GM15510 (cell line): ENCODE data around the gene ITGA4.

ENCODE experiments used
- POLR2A ChIP-seq: IDR thresholded peaks from 3 replicates; pipeline ENCODE4 v1.6.1; 2011; ENCODE audit warnings: borderline replicate concordance; ENCODE audit not compliant: insufficient read length; ENCODE audit errors: extremely low read depth

The ITGA4 gene

DNA sequence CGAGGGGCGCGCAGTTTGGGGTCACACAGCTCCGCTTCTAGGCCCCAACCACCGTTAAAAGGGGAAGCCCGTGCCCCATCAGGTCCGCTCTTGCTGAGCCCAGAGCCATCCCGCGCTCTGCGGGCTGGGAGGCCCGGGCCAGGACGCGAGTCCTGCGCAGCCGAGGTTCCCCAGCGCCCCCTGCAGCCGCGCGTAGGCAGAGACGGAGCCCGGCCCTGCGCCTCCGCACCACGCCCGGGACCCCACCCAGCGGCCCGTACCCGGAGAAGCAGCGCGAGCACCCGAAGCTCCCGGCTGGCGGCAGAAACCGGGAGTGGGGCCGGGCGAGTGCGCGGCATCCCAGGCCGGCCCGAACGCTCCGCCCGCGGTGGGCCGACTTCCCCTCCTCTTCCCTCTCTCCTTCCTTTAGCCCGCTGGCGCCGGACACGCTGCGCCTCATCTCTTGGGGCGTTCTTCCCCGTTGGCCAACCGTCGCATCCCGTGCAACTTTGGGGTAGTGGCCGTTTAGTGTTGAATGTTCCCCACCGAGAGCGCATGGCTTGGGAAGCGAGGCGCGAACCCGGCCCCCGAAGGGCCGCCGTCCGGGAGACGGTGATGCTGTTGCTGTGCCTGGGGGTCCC is at the start of gene ITGA4:
TSS of gene ITGA4 (plus strand) at position 266 of the 620 bp plus-strand sequence. CDS start at position 535, 269 bp downstream.
- peak; percentile 71 for TF ChIP-seq POLR2A

DNA sequence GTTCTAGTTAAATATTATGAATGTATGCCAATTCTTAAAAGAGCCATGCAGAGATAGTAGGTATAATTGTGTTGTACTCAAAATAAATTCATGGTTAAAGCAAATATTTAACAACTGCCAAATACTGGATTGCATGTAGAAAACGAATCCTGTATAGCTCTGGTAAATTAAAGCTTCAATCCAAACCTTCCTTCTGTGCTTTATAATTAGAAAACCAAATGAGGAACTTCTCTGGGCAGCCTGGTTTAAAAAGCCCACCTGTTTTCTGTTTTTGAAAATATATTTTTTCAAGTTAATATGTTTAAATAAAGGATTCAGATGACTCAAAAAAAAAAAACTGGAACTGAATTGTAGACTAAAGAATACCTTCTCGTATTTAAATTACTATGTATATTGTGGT is 48.3 kb upstream of the ITGA4 start:
- TF ChIP-seq POLR2A: no peak

DNA sequence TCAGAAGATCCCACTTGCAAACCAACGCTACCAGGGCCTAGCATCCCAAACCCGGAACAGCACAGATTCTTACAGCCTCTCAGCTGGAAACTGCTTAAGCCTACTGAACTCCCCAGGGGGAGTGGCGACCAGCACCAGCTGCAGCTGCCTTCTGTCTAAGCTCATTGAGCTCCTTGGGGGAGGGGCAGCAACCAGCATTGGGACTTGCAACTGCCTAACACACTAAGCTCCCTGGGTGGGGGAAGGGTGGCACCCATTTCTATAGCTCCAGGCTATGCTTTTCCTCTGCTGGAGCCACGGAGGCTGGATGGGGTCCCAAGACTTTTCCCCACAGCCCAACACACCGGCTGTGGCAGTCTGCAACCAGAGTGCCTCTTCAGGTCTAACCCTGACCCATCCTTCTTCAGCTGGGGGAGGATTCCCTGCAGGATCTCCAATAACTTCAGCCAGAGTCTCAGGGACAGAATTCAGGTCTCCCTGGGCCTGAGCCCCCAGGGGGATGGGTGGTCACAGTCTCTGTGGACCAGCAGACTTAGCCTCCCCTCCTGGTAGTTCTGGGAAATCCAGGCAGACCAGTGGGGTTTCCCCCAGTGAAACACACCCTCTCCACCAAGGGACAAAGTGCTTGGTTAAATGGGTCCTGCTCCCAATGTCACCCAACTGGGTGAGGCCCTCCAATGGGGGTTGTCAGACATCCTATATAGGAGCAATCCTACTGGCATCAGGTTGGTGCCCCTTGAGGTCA is 45.9 kb upstream of the ITGA4 start:
- no peak for TF ChIP-seq POLR2A

DNA sequence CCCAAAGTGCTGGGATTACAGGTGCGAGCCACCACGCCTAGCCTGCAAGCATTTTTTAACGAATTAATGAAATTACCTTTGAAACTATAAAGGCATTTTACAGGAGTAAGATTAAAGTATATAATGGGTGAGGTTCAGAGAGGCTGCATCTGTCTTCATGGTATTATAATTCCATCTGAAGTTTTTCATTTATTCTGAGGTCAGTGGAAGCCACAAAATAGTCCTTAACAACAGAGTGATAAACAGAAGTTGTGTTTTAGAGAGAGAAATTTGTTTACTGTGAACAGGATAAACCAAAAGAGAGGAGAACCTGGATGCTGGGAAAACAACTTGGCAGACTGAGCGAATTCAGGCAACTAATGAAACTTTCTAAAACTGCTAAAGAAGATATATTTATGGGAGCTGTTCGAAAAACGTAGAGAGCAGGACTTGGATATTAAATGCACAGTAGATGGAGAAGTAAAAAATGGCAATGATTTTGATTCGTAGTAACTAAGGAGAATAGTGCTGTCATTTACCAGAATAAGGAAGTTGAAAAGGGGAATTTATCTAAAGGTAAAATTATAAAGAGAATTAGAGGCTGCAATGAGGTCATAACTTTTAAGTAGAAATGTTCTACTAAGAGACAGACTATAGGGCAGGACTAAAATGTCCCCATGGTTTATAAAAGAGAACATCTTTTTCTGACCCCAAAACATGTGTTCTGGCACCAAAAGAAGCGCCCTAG is 37.9 kb upstream of the ITGA4 start:
- TF ChIP-seq POLR2A: no peak

DNA sequence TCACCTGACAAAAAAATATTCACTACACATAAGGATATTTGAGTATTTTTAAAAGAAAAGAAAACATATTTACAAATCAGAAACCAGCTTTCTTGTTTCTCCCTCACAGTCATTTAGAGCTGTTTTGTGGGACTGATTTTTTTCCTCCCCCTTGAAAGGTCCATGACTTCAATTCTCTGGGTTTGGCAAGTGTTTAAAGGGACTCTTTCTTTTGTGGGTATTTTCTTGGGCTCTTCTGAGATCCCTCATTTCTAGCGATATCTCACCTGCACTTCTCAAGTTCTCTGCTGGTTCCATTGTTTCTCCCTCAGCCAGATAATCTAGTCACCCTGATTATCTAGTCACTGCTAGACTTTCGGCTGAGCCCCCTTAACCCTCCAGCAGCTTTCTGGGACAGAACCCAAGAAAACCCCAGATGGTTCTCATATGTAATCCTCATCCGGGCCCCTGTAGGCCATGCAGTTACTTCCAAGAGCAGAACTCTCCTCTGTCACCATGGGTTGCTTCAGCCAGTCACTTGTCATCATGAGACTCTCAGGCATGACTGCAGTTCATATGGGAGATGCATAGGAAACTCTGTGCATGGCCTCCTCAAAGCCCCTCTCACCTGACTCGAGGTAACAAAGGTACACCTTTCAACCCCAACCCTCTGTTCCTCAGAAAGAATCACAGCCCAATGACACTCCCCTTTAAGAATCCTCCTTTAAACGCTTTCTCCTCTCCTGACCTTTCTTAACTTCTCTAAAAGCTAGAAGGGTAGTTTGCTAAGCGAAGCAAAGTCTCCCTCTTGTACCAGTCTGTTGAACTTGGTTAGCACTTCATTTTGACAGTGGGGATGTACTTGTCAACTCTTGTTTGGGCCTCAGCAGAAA is 36.7 kb upstream of the ITGA4 start:
- no peak for TF ChIP-seq POLR2A

DNA sequence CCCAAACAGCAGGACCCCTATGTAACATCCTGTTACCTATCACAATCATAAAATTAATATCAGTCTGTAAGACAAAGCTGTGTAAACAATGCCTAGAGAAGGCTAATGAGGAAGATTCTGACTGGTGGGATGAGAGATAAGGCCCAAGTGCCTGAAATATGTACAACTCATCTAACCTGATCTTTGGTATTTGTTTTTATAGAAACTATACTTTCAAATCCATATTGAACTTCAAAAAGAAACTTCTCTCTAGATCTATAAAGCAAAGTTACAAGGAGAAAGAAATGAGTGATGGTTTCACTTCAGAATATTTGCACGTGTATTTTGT is 36.1 kb upstream of the ITGA4 start:
- TF ChIP-seq POLR2A: no peak

DNA sequence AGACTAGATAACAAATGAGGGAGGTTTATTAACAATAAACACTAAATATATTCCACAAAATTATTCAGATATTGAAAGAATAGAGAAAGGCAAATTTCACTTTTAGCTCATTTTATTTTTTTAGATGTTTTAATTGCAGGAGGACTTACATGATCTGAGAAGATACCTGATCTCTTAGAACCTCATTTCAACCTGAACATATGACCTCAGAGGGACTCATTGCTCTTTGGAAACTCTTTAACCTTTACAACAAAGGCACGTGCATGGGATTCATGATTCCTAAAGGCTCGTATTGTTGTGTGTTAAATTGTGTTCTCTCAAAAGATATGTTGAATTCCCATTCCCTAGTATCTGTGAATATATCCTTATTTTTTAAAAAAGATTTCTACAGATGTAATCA is 35.7 kb upstream of the ITGA4 start:
- no peak for TF ChIP-seq POLR2A

DNA sequence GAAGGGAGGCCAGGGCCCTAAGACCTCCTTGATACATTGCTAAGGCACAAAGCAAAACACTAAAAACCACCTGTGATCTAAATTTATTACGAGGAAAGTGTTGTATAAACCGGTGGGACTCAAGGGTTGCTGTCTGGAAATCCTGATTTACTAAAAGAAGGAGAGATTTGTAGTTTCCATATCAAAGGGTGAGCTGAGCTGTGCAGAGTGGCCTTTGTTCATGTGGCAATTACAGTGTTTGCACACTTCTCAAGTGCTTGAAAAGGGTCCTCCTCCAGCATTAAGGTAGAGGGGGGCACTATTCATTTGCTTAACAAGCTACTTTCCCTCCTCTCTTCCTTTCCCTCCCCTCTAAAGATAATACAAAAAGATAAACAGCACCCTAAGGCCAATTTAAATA is 30.5 kb upstream of the ITGA4 start:
- TF ChIP-seq POLR2A: no peak

DNA sequence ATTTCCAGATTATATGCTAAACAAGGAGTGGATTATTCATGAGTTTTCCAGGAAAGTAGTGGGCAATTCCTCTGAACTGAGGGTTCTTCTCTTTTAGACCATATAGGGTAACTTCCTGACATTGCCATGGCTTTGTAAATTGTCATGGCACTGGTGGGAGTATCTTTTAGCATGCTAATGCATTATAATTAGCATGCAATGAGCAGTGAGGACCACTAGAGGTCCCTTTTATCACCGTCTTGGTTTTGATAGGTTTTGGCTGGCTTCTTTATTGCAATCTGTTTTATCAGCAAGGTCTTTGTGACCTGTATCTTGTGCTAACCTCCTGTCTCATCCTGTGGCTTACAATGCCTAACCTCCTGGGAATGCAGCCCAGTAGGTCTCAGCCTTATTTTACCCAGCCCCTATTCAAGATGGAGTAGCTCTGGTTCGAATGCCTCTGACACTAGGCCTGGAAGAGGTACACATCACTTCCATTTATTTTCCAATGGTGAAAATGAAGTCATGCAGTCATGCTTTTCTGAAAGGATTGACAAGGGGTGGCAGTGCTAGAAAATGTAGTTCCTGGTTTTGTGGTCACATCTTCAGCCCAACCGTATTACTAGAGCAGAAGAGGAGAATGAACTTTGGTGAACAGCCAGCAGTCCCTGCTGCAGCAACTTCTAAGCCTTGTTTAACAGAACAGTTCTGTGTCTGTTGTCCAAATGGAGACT is 26.6 kb upstream of the ITGA4 start:
- no peak for TF ChIP-seq POLR2A

DNA sequence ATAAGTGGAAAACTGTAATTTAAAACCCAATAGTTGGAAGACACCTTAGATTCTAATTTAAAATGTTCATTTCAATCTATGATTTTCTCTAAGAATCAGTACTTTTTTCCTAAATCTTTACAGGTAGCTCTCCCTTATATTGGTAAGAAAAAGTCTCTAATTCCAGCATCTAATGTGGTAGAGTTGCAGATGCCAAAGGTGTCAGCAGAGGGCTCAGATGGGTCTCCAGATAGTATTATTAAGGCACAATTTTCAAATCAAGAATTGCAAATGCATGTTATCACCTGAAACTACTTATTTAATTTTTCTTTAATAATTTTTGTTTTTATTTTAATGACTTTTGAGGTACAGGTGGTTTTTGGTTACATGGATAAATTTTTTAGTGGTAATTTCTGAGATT is 25.5 kb upstream of the ITGA4 start:
- TF ChIP-seq POLR2A: no peak

DNA sequence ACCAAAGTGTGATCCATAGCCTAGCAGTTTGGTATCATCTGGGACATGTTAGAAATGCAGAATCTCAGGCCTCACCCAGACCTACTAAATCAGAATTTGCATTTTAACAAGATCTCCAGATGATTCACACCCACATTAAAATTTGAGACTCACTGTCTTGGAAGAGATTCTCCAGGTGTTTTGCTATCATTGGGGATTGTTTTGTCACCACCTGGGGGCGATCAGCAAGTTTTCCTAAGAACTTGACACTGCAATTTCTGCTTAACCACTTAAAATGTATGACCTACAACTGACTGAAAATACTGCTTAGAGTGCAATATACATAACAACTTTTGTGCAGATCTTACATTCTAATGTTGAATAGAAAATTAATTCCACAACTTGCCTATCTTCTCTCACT is 18.9 kb upstream of the ITGA4 start:
- TF ChIP-seq POLR2A: no peak

DNA sequence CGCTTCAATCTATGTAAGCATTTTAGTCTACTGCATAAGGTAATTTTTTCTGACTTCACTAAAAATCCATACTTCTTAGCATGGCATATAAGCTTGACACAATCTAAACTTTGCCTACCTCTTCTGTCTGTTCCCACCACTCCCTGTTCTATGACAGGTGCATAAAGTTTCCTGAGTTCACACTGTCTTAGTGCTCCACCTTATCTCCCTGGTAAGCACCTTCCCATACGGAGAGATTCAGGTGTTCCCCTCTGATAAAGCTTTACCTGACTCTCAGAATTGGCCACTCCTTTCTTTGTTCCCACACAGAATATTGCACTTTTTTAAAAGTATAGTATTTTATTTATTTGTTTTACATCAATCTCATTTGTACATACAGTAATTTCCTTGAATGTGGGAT is 16.8 kb upstream of the ITGA4 start:
- TF ChIP-seq POLR2A: no peak

DNA sequence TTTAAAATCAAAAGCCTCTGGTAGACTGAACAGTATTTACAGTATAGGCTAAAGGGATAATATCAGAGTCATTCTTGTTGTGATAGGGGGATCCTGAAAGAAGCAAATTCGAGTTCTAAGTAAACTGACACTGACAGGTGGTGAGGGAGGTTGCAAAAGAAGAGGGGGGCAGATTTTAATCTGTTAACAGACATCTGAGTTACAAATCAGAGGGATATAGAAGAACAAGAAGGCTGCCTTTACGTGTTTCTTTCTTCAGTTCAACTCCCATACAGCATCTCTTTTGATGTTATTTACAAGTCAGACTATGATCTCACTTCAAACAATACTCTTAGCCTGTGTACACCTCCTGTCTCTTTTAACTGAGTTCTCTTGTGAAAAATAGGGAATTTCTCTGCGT is 16.3 kb upstream of the ITGA4 start:
- TF ChIP-seq POLR2A: no peak

DNA sequence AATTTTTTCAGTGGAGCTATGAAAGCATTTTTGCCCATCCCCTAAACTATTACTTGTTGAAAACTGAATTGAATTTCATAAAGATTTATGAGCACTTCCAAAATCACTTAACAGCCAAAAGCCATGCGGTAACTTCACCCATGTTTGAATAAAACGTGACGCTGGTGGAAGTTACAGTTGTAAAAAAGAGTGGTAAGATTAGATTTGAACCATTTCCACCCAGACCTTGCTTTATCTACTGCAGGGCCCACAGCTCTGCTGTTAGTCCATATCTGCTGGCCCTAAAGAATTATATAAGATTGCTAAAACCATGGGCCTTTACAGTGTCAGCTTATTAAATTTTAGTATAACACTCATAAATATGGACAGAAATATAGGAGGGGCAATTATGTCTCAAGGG is 15.5 kb upstream of the ITGA4 start:
- TF ChIP-seq POLR2A: no peak

DNA sequence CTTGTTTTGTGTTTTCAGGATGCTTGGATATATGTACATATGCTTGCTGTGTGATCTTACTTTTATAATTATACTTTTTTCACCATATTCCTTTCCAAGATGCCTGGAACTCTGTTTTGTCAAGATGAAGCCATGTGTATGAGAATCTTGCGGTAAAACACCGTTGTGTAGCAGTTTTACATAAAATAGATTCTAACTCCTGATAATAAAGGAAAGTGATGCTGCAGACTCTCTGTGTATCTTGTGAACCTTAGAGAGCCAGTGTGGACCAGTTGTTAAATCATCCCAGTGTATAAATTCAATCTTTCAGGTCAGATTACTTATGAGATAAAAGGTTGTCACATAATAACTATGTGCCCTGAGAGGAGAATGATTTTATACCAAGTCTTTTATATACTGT is 12.5 kb upstream of the ITGA4 start:
- no peak for TF ChIP-seq POLR2A

DNA sequence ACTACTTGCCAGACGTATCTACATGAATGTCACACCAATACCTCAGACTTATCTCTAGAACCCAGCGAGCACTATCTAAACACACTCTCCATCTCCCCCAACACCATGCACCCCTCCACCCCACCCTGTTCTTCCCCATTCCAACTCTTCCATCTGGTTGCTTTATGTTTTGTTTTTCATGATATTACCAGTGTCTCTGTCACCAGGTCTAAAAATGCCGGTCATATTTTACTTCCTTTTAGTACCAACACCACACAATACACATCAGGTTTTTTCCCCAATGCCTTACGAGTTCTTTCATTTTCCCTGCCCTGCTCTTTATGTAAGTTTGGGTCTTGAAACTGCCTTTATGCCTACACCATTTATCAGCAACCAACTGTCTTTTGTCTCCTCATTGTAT is 10.2 kb upstream of the ITGA4 start:
- TF ChIP-seq POLR2A: no peak
